ENCODE data around the gene UBR4. TPM values are rescaled to one million over a fixed set of nuclear protein-coding genes. Genes with fewer than 3 reads are reported as not detected.
"Not testable (repeated sequence)": the region's sequence is repeated elsewhere in the genome, so short reads cannot be mapped to it uniquely, and the experiment has no call there.

UBR4 gene
- 100 to 1,000 TPM; 214 to 324 (median 272) TPM for total RNA-seq

DNA sequence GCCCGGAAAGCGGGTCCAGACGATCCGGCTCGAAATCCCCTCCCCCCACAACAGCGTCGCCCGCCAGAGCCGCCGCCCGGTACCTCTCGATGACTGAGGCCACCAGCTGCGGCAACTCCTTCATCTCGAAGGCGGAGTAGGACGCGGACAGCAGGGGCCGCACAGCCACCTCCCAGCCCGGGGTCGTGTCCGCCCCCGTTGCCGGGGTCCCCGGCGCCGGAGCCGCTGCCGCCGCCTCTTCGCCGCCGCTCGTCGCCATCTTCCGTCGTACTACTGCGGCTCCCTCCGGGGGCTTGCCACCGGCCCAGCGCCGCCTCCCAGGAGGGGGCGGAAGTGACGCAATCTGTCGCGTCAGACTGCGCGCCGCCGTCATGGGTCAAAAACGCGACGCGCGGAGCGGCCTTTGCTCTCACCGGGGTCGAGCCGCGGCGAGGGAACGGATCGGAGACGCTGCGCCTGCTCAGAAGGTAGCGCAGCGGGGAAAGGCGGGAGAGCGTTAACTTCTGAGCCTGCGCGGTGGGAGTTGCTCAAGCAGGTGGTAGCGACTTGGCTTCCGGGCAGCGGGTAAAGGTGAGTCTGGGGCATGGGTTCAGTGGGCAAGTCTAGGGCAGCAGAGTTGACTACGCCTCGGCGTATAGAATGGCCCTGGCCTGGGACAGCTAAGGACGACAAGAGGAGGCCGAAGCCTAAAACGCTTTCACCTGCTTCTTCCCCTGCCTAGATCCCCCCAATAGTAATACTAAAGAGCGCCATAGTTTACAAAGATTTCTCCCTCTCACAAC lies at the start of gene UBR4:
Gene UBR4 (minus strand): TSS at position 277 of the 782 bp plus-strand sequence. CDS start 18 bp downstream, at position 259.
- DNase-seq (ENCODE audit: low spot score in 2 of 2), result peak; percentile 95 to 97
- 0% methylated on average over 8 of the region's 80 CpGs for WGBS
- TF ChIP-seq CTCF (IDR thresholded peaks at IDR 0.05), result no peak
- TF ChIP-seq EP300 (IDR thresholded peaks at IDR 0.05), result peak; percentile 31
- peak; percentile 56 to 95 for TF ChIP-seq POLR2A (IDR thresholded peaks at IDR 0.05)
- peak; percentile 95 to 98 (median 97) for TF ChIP-seq POLR2AphosphoS5 (IDR thresholded peaks at IDR 0.05)
- H3K27me3 ChIP-seq, result no peaks in the 10 kb centered on the region
- H3K36me3 ChIP-seq, result peaks cover 12% of the 10 kb centered on the region
- H3K4me1 ChIP-seq, result peaks cover 48% of the 10 kb centered on the region
- peak within 1 kb of the TSS; percentile 92 for H3K4me3 ChIP-seq
- no peaks in the 10 kb centered on the region for H3K9me3 ChIP-seq
- H3K27ac ChIP-seq, result peak within 1 kb of the TSS; percentile 91

DNA sequence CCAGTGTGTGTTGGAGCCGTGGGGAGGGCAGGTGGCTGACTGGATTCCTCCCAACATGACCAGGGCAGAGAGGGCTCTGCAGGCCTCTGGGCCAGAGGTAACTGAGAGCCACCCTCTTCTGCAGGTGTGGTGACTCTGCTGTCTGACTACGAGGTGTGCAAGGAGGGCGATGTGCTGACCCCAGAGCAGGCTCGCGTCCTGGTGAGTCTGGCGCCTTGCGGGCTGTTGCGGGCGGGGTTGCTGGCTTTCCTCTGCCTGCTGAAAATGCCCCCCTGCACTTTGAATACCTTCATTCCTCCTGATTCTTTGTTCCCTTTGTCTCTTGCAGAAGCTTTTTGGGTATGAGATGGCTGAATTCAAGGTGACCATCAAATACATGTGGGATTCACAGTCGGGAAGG lies 48.3 kb upstream of the UBR4 start:
- no peak for DNase-seq (ENCODE audit: low spot score in 2 of 2)
- WGBS, result 90% methylated on average over 9 of the region's 10 CpGs
- H3K36me3 ChIP-seq, result peaks cover 58% of the 10 kb centered on the region
- H3K4me3 ChIP-seq, result no peak overlapping the region
- H3K9me3 ChIP-seq, result no peaks in the 10 kb centered on the region
- no peaks in the 10 kb centered on the region for H3K27me3 ChIP-seq
- peaks cover 11% of the 10 kb centered on the region for H3K4me1 ChIP-seq
- TF ChIP-seq CTCF (IDR thresholded peaks at IDR 0.05), result no peak
- no peak for TF ChIP-seq POLR2A (IDR thresholded peaks at IDR 0.05)
- no peak for TF ChIP-seq POLR2AphosphoS5 (IDR thresholded peaks at IDR 0.05)
- TF ChIP-seq EP300 (IDR thresholded peaks at IDR 0.05), result no peak
- no peak overlapping the region for H3K27ac ChIP-seq

DNA sequence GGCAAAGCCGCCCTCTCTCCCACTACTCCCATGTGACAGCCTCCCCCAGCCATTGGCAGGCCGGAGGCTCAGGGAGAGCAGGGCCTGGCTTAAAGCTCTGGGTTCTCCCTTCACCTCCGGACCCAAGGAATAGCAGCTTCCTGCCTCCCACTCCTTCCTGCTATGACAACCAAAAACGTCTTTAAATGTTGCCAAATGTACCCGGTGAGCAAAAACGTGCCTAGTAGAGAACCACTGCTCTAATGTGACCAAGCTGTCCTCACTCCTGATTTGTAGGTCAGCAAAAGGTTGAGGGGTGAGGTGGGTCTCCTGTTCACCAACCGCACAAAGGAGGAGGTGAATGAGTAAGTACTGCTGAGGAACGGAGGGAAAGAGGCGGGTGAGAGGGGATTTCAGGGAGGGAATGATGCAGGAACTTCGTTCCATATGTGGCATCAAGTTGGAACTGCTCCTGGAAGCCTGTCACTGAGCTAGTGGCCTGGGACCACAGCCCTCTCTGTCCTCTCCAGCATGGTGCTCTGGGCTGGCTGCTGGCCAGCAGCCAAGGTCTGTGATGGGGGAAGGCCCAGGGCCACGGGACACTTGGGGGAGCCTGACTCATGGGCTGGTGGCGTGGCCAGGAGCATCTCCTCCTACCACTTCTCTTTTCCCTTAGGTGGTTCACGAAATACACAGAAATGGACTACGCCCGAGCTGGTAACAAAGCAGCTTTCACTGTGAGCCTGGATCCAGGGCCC lies 47.3 kb upstream of the UBR4 start:
- Histone ChIP-seq H3K27ac (no peak overlapping the region), H3K9me3 (no peaks in the 10 kb centered on the region), H3K27me3 (no peaks in the 10 kb centered on the region), H3K4me3 (no peak overlapping the region), H3K36me3 (peaks cover 58% of the 10 kb centered on the region), H3K4me1 (peaks cover 21% of the 10 kb centered on the region)
- WGBS, result 64% methylated on average over 14 of the region's 15 CpGs
- TF ChIP-seq POLR2AphosphoS5 (IDR thresholded peaks at IDR 0.05) (no peak), POLR2A (IDR thresholded peaks at IDR 0.05) (no peak), EP300 (IDR thresholded peaks at IDR 0.05) (no peak), CTCF (IDR thresholded peaks at IDR 0.05) (no peak)
- DNase-seq (ENCODE audit: low spot score in 2 of 2), result no peak

GRCh38 chr1:19256301-19256700 lies 46.2 kb upstream of the UBR4 start:
- H3K4me1 ChIP-seq, result peaks cover 22% of the 10 kb centered on the region
- peaks cover 58% of the 10 kb centered on the region for H3K36me3 ChIP-seq
- not testable (repeated sequence) for H3K27ac ChIP-seq; H3K4me3 ChIP-seq; H3K27me3 ChIP-seq; H3K9me3 ChIP-seq; DNase-seq (ENCODE audit: low spot score in 2 of 2)
- WGBS, result 89% methylated on average over 4 of the region's 5 CpGs

DNA sequence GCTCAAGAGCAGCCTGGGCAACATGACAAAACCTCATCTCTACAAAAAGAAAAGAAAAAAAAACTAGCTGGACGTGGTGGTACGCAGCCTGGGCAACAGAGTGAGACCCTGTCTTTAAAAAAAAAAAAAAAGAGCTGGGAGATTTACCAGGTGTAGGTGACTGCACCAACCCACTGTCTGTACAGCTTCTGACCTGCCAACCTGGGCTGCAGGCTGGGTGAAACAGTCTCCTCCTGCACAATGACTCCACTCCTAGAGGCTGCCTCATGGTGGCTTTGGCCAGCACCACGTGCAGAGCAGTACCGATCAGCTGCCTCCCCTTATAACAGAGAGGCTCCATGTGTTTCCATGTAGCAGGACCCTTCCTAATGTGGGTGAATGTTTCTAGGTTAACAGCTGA lies 45.2 kb upstream of the UBR4 start:
- H3K36me3 ChIP-seq, result peaks cover 51% of the 10 kb centered on the region
- 85% methylated on average over 4 of the region's 4 CpGs for WGBS

More for the DNA sequence above, 45.2 kb upstream of the UBR4 start:
- Histone ChIP-seq H3K27me3 (no peaks in the 10 kb centered on the region), H3K9me3 (no peaks in the 10 kb centered on the region), H3K4me1 (peaks cover 29% of the 10 kb centered on the region), H3K4me3 (no peak overlapping the region), H3K27ac (no peak overlapping the region)
- TF ChIP-seq EP300 (IDR thresholded peaks at IDR 0.05) (no peak), POLR2AphosphoS5 (IDR thresholded peaks at IDR 0.05) (no peak), POLR2A (IDR thresholded peaks at IDR 0.05) (no peak), CTCF (IDR thresholded peaks at IDR 0.05) (no peak)
- no peak for DNase-seq (ENCODE audit: low spot score in 2 of 2)

All from suprapubic skin (tissue), 4 donors.